H1 (cell line): ENCODE measurements around the gene MMP17. TPM values are rescaled to one million over a fixed set of nuclear protein-coding genes. Genes with fewer than 3 reads are reported as not detected.

ENCODE experiments used
- CTCF ChIA-PET: fragments of 300-600 bp; sonication (Branson Sonifier 250); formaldehyde crosslinking; loops from one replicate; lab custom pipeline; 2021; ENCODE audit not compliant: partially characterized antibody; lab: Charles Lee
- POLR2A ChIA-PET: fragments of 300-600 bp; sonication (Branson Sonifier 250); formaldehyde crosslinking; loops from one replicate; lab custom pipeline; 2021; ENCODE audit warnings: inconsistent platforms; ENCODE audit not compliant: partially characterized antibody; lab: Charles Lee
- DNase-seq, 2 experiments: peaks; one replicate each; pipeline versions ENCODE4 v3.0.0 to v3.0.0-alpha.2; 2010 to 2022; ENCODE audit warnings: low spot score in 2 of 2, low read depth in 1 of 2, mixed read lengths in 1 of 2
- FAIRE-seq: peaks from 2 replicates; lab custom pipeline; 2011; peaks lifted over from hg19 to GRCh38; lab: Jason Lieb, UNC
- H2AFZ ChIP-seq: 2 replicates; pipeline ENCODE4 v1.8.1; 2012; ENCODE audit warnings: low read length, inconsistent platforms
- H2AK5ac ChIP-seq: 2 replicates; pipeline ENCODE4 v1.6.1; 2013; ENCODE audit warnings: low read depth, low read length
- H2BK120ac ChIP-seq: replicated peaks from 2 replicates; pipeline ENCODE3; 2013; ENCODE audit warnings: low read depth, low read length, inconsistent platforms
- H2BK12ac ChIP-seq: 2 replicates; pipeline ENCODE4 v1.6.1; 2013; ENCODE audit warnings: low read depth, low read length
- H2BK15ac ChIP-seq: 2 replicates; pipeline ENCODE4 v1.6.1; 2013; ENCODE audit warnings: low read length
- H2BK20ac ChIP-seq: 2 replicates; pipeline ENCODE4 v1.6.1; 2013; ENCODE audit warnings: low read length
- H2BK5ac ChIP-seq: 2 replicates; pipeline ENCODE4 v1.6.1; 2013; ENCODE audit warnings: low read depth, low read length
- H3K14ac ChIP-seq: 2 replicates; pipeline ENCODE4 v1.6.1; 2013; ENCODE audit warnings: inconsistent platforms; ENCODE audit not compliant: insufficient read length
- H3K18ac ChIP-seq: 2 replicates; pipeline ENCODE4 v1.6.1; 2013; ENCODE audit warnings: low read length; ENCODE audit errors: extremely low read depth
- H3K23ac ChIP-seq: 2 replicates; pipeline ENCODE4 v1.6.1; 2013; ENCODE audit warnings: inconsistent platforms; ENCODE audit not compliant: insufficient read length
- H3K23me2 ChIP-seq: 2 replicates; pipeline ENCODE4 v1.6.1; 2013; ENCODE audit warnings: low read depth, low read length
- H3K27ac ChIP-seq: 2 replicates; pipeline ENCODE4 v1.6.1; 2011; ENCODE audit warnings: low read depth, low read length, inconsistent platforms
- H3K27me3 ChIP-seq, 4 experiments: replicated peaks in 1 of 4; 1 replicate in 1 of 4; 2 replicates in 3 of 4; pipeline versions ENCODE4 v1.6.1 to v1.8.1; 2011 to 2013; ENCODE audit warnings: low read length in 3 of 4, mild to moderate bottlenecking in 3 of 4, inconsistent platforms in 2 of 4, mixed read lengths in 2 of 4, moderate library complexity in 1 of 4; ENCODE audit not compliant: control insufficient read depth in 3 of 4, insufficient read depth in 3 of 4; ENCODE audit errors: extremely low read depth in 1 of 4
- H3K36me3 ChIP-seq, 4 experiments: 2 replicates each; pipeline versions ENCODE4 v1.6.1 to v1.8.1; 2011 to 2013; ENCODE audit warnings: mild to moderate bottlenecking in 4 of 4, low read length in 3 of 4, moderate library complexity in 2 of 4, control low read depth in 1 of 4, inconsistent platforms in 1 of 4; ENCODE audit not compliant: insufficient read depth in 4 of 4, control insufficient read depth in 2 of 4
- H3K4ac ChIP-seq: replicated peaks from 2 replicates; pipeline ENCODE3; 2013; ENCODE audit warnings: low read length, low read depth, mixed read lengths, inconsistent platforms; ENCODE audit not compliant: insufficient read length
- H3K4me1 ChIP-seq, 4 experiments: replicated peaks in 1 of 4; 1 replicate in 1 of 4; 2 replicates in 3 of 4; pipeline versions ENCODE4 v1.6.1 to v1.8.1; 2011 to 2013; ENCODE audit warnings: low read length in 3 of 4, inconsistent platforms in 2 of 4, mixed read lengths in 1 of 4; ENCODE audit not compliant: insufficient read depth in 4 of 4, control insufficient read depth in 3 of 4
- H3K4me2 ChIP-seq, 2 experiments: 2 replicates each; pipeline versions ENCODE4 v1.6.1 to v1.8.1; 2011 to 2013; ENCODE audit warnings: low read depth in 2 of 2, low read length in 2 of 2, control low read depth in 1 of 2, inconsistent platforms in 1 of 2, mild to moderate bottlenecking in 1 of 2; ENCODE audit not compliant: insufficient read depth in 1 of 2
- H3K4me3 ChIP-seq, 4 experiments: fragments of 200-600, 300-600 bp in 1 of 4; sonication (generic), shearing (Covaris generic), sonication (Bioruptor Twin) in 1 of 4; 2 replicates each; pipeline versions ENCODE4 v1.5.1 to v1.8.1; 2011 to 2016; ENCODE audit warnings: low read length in 4 of 4, low read depth in 3 of 4, control low read depth in 2 of 4, inconsistent platforms in 2 of 4, mild to moderate bottlenecking in 2 of 4, mixed read lengths in 1 of 4, moderate library complexity in 1 of 4; ENCODE audit not compliant: insufficient read depth in 2 of 4; ENCODE audit errors: extremely low read depth in 1 of 4
- H3K56ac ChIP-seq: replicated peaks from 2 replicates; pipeline ENCODE3; 2013; ENCODE audit warnings: low read depth, mild to moderate bottlenecking, mixed read lengths, low read length, inconsistent platforms; ENCODE audit not compliant: insufficient read length
- H3K79me1 ChIP-seq: 2 replicates; pipeline ENCODE4 v1.6.1; 2013; ENCODE audit warnings: low read depth, low read length, control low read depth
- H3K79me2 ChIP-seq, 2 experiments: 2 replicates each; pipeline versions ENCODE4 v1.6.1 to v1.8.1; 2012 to 2013; ENCODE audit warnings: low read length in 2 of 2, mild to moderate bottlenecking in 2 of 2, inconsistent platforms in 1 of 2; ENCODE audit not compliant: insufficient read depth in 2 of 2, control insufficient read depth in 1 of 2
- H3K9ac ChIP-seq, 4 experiments: replicated peaks in 1 of 4; 1 replicate in 1 of 4; 2 replicates in 3 of 4; pipeline versions ENCODE4 v1.6.1 to v1.8.1; 2011 to 2013; ENCODE audit warnings: low read depth in 3 of 4, low read length in 3 of 4, control low read depth in 2 of 4, mild to moderate bottlenecking in 2 of 4, moderate library complexity in 2 of 4, inconsistent platforms in 1 of 4; ENCODE audit errors: extremely low read depth in 1 of 4
- H3K9me3 ChIP-seq, 2 experiments: 2 replicates each; pipeline versions ENCODE4 v1.6.1 to v1.8.1; 2012 to 2013; ENCODE audit warnings: mild to moderate bottlenecking in 2 of 2, moderate library complexity in 2 of 2, control low read depth in 1 of 2, inconsistent platforms in 1 of 2, low read depth in 1 of 2, low read length in 1 of 2, mixed read lengths in 1 of 2; ENCODE audit not compliant: insufficient read depth in 2 of 2
- H4K20me1 ChIP-seq, 2 experiments: replicated peaks in 1 of 2; 2 replicates each; pipeline versions ENCODE3 to v1.8.1; 2011 to 2013; ENCODE audit warnings: inconsistent platforms in 2 of 2, low read length in 2 of 2, mild to moderate bottlenecking in 1 of 2; ENCODE audit not compliant: insufficient read depth in 2 of 2, control insufficient read depth in 1 of 2
- H4K5ac ChIP-seq: 2 replicates; pipeline ENCODE4 v1.6.1; 2013; ENCODE audit warnings: low read length, low read depth, mixed read lengths, inconsistent platforms; ENCODE audit not compliant: insufficient read length
- H4K8ac ChIP-seq: 2 replicates; pipeline ENCODE4 v1.8.0; 2013; ENCODE audit warnings: mild to moderate bottlenecking, moderate library complexity, low read length, inconsistent platforms; ENCODE audit not compliant: insufficient read depth; ENCODE audit errors: extremely low read depth
- H4K91ac ChIP-seq: replicated peaks from 2 replicates; pipeline ENCODE3; 2013; ENCODE audit warnings: low read length, mixed read lengths, inconsistent platforms; ENCODE audit not compliant: insufficient read length
- BRCA1 ChIP-seq: IDR thresholded peaks from 2 replicates; pipeline ENCODE4 v1.6.1; 2012; ENCODE audit warnings: low read depth, low read length, improper control_type of control experiment
- E2F6 ChIP-seq: IDR thresholded peaks from 2 replicates; pipeline ENCODE4 v1.6.1; 2012; ENCODE audit warnings: inconsistent platforms
- HDAC2 ChIP-seq, 2 experiments: fragments of 300-600 bp in 1 of 2; sonication (generic) in 1 of 2; IDR thresholded peaks; 2 replicates each; pipeline ENCODE4 v1.6.1; 2011 to 2012; ENCODE audit warnings: low read depth in 2 of 2, low read length in 2 of 2, mild to moderate bottlenecking in 2 of 2, moderate library complexity in 2 of 2, borderline replicate concordance in 1 of 2, inconsistent platforms in 1 of 2
- KDM1A ChIP-seq: fragments of 200-600, 300-600 bp; sonication (generic); IDR thresholded peaks from 2 replicates; pipeline ENCODE4 v1.7.1; 2016; ENCODE audit warnings: mild to moderate bottlenecking, low read length, borderline replicate concordance
- RBBP5 ChIP-seq: IDR thresholded peaks from 2 replicates; pipeline ENCODE4 v1.7.1; 2012; ENCODE audit warnings: low read depth, mild to moderate bottlenecking, inconsistent platforms, low read length, moderate library complexity, borderline replicate concordance
- SAP30 ChIP-seq: fragments of 300-600 bp; sonication (generic); IDR thresholded peaks from 2 replicates; pipeline ENCODE4 v1.7.1; 2012; ENCODE audit warnings: low read length, moderate library complexity, mild to moderate bottlenecking, inconsistent platforms; ENCODE audit not compliant: insufficient read depth, insufficient replicate concordance
- SIN3A ChIP-seq, 2 experiments: IDR thresholded peaks in 1 of 2; conservative IDR thresholded peaks in 1 of 2; 2 replicates each; pipeline ENCODE4 v1.6.1; 2011 to 2012; ENCODE audit warnings: low read length in 2 of 2, improper control_type of control experiment in 1 of 2, low read depth in 1 of 2, mild to moderate bottlenecking in 1 of 2
- TAF1 ChIP-seq: IDR thresholded peaks from 2 replicates; pipeline ENCODE4 v1.6.1; 2011; ENCODE audit warnings: mild to moderate bottlenecking, low read depth, low read length
- WGBS, 2 experiments: shearing (Covaris generic) in 1 of 2; methylation state at CpG; one replicate each; pipeline versions ENCODE4 v1.1.6 to v1.1.7; 2013 to 2015; ENCODE audit warnings: low lambda C conversion rate in 2 of 2, mixed read lengths in 2 of 2, inconsistent platforms in 1 of 2, low coverage in 1 of 2, missing lambda C conversion rate in 1 of 2; ENCODE audit not compliant: insufficient replicate concordance in 2 of 2, insufficient coverage in 1 of 2, insufficient read length in 1 of 2; ENCODE audit errors: extremely low coverage in 1 of 2, missing lambda C conversion rate in 1 of 2; 5-methylcytosine and 5-hydroxymethylcytosine counted together
- polyA plus RNA-seq, 7 experiments: library from polyadenylated mRNA; depleted of rRNA in 3 of 7; stranded (reverse) in 5 of 7; unstranded in 2 of 7; fragments of >200 nt in 5 of 7; fragments of 200-250 nt in 2 of 7; gene quantifications; 1 replicate in 5 of 7; 2 replicates in 1 of 7; 4 replicates in 1 of 7; pipeline versions ENCODE4 v1.2.1 to v1.2.3, GENCODE V29; 2011 to 2013; ENCODE audit warnings: missing spikeins in 2 of 7, mixed read lengths in 2 of 7
- total RNA-seq: library from RNA; stranded (reverse); fragmentation: NEBNext Ultra II Directional; extraction: Animal tissue kit (Norgen Biotek cat#: 25700); gene quantifications from 2 replicates; pipeline ENCODE4 v1.2.1, GENCODE V29; 2021

MMP17 gene
- total and polyA plus RNA-seq, 2 of the 8 experiments (the other 6 are each of a cell fraction or from before 2014, with no cell fraction given) = 41.3 to 53.8 TPM

GRCh38 chr12:131849700-131850553, 21.7 kb downstream of the MMP17 start:
- no peak for DNase-seq
- Histone ChIP-seq H3K4me3 (no peak overlapping the region), H4K5ac (no peak overlapping the region), H3K27ac (no peak overlapping the region), H4K8ac (no peak overlapping the region), H3K18ac (no peak overlapping the region), H2BK5ac (no peak overlapping the region), H2AK5ac (no peak overlapping the region), H4K20me1 (peaks cover 0 to 4% of the 10 kb centered on the region in 2 experiments), H3K4me2 (no peak overlapping the region), H3K23me2 (no peaks in the 10 kb centered on the region), H3K79me2 (no peaks in the 10 kb centered on the region), H3K56ac (no peak overlapping the region), H3K23ac (no peak overlapping the region), H3K79me1 (no peaks in the 10 kb centered on the region), H3K9me3 (no peaks in the 10 kb centered on the region), H2BK15ac (no peak overlapping the region), H2BK12ac (no peak overlapping the region), H3K36me3 (peaks cover 0 to 36% (median 8%) of the 10 kb centered on the region in 4 experiments; a peak in 6 of 8 replicates), H3K4me1 (peaks cover 0 to 3% (median 1%) of the 10 kb centered on the region in 4 experiments; a peak in 2 of 7 replicates), H2BK120ac (no peak overlapping the region), H3K27me3 (no peaks in the 10 kb centered on the region), H3K9ac (no peak overlapping the region), H2AFZ (no peak overlapping the region), H3K14ac (no peak overlapping the region), H3K4ac (no peak overlapping the region), H2BK20ac (no peak overlapping the region), H4K91ac (no peak overlapping the region)
- 91% methylated on average over 39 of the region's 47 CpGs; no CpG with 5 or more reads in 1 of the 2 experiments for WGBS, 2 experiments
- no peak for FAIRE-seq
- ChIA-PET CTCF (interaction anchor here (0.6 to 1.3 kb wide), 4 partner anchors 105 to 746 kb away, joined by 3 to 4 read pairs (median 3); no protein-coding TSS in a partner anchor), POLR2A (interaction anchor here (1.2 to 1.7 kb wide), 2 partner anchors 11 to 13 kb away, joined by 5 to 6 read pairs; no protein-coding TSS in a partner anchor)
- TF ChIP-seq RBBP5 = no peak
- TF ChIP-seq SIN3A (conservative IDR thresholded peaks at IDR 0.05 in 1 of 2, IDR thresholded peaks at IDR 0.05 in 1 of 2; ENCODE audit: low read depth in 1 of 2, low read length in 2 of 2) = no peak
- TF ChIP-seq KDM1A = no peak
- no peak for TF ChIP-seq BRCA1
- no peak for TF ChIP-seq SAP30
- TF ChIP-seq HDAC2 (IDR thresholded peaks at IDR 0.05; ENCODE audit: borderline replicate concordance in 1 of 2, low read depth in 2 of 2, low read length in 2 of 2) = no peak
- TF ChIP-seq TAF1 = no peak
- TF ChIP-seq E2F6 = no peak
